HG02884 (cell line): ENCODE results near the gene SPACA4.
A peak's percentile ranks its signal among the peaks of the same experiment; 100 is the strongest.
"Not testable (repeated sequence)": the region's sequence is repeated elsewhere in the genome, so short reads cannot be mapped to it uniquely, and the experiment has no call there.

Source experiments
- ATAC-seq: cut with Tn5 transposase; IDR thresholded peaks from one replicate; pipeline ENCODE4 v1.9.1; 2021; ENCODE audit warnings: mild to moderate bottlenecking, moderate library complexity; ENCODE audit not compliant: unreplicated experiment

SPACA4 gene

GRCh38 chr19:48618278-48618915 is 11.9 kb downstream of the SPACA4 start:
- ATAC-seq, result no peak

DNA sequence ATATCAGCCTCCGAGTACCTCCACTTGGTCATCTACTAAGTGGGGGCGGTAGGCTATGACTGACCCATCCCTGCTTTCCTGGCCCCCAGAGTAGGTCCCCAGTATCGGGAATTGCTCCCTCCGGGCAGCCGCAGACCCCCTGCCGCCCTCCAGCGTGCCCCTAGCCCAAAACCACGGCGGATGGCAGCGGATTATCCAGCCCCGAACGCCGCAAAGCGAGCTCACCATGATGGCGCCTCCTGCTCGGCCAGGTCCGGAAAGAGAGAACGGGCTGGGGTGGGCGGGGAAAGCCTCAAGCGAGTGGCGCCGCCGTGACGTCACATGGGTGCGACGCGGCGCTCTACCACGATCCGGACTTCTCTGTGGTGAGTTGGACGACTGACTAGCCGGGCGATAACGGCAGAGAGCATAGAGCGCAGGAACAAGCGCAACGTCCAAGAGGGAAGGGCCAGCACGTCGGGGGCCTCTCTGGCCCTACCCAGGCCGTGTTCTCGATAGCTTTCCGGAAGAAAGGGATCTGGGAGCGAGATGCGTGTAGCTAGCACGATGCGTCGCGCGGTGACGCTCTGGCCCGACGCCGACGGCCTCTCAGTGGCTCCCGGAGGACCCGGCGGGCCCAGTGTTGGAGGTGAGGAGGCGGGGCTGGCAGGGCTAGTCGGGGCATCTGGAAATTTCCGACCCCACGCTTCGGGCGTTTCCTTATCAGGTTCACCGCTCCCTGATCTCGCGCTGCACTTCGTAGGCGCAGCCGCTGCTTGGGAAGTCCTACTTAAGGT is 12.6 kb downstream of the SPACA4 start, which contains the start of the genes RPL18 and SPHK2:
RPL18 (minus strand) TSS at position 263 of the 776 bp plus-strand sequence; CDS start at position 228, 35 bp downstream.
SPHK2 (plus strand) TSS at position 591 of the 776 bp plus-strand sequence. CDS start 1,009 bp downstream, outside the sequence.
- peak; percentile 78 for ATAC-seq

DNA sequence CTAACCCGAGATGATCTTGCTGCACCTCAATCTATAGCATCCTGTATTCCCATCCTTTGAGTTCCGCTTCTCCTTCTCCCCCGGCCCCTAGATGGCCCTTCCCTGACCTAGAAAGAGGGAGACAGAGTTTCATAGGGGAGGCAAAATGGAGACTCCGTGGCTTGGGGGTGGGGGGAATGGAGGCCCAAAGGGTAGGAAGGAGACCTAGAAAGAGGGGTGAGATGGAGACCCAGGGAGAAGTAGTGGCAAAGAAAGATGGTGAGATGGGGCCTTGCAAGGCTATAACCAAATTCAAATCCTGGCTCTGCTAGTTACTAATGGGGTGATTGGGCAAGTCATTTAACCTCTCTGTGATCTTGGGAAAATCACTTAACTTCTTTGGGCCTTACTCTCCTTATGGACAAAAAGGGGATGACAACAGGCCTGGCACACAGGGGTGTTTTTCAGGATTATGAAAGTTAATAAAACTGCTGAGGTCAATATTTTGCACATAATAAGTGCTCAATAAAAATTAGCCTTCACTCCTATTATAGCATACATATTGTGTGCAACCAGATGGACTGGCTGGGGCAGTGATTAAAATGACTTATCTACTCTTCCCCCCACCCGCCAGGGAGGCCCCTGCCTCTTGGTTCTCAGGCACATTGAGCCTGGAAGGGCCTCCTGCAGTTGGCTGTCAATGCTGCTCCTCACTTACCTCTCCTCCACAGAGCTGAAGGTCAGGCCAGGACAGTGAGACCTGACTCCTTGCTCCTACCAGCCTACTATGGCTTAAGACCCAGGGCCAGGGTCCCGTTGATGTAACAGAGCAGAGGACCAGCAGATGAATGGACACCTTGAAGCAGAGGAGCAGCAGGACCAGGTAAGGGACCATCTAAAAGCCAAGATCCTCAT is 13.4 kb downstream of the SPACA4 start:
- no peak for ATAC-seq

- ATAC-seq, result no peak
These were observed 17.1 kb downstream of the SPACA4 start for GRCh38 chr19:48623556-48624066.

GRCh38 chr19:48624067-48624594 is 17.6 kb downstream of the SPACA4 start:
- peak; percentile 61 for ATAC-seq

- no peak for ATAC-seq
These were observed 18.5 kb downstream of the SPACA4 start for GRCh38 chr19:48624791-48625723.

GRCh38 chr19:48625891-48626327 is 19.4 kb downstream of the SPACA4 start:
- ATAC-seq, result no peak

DNA sequence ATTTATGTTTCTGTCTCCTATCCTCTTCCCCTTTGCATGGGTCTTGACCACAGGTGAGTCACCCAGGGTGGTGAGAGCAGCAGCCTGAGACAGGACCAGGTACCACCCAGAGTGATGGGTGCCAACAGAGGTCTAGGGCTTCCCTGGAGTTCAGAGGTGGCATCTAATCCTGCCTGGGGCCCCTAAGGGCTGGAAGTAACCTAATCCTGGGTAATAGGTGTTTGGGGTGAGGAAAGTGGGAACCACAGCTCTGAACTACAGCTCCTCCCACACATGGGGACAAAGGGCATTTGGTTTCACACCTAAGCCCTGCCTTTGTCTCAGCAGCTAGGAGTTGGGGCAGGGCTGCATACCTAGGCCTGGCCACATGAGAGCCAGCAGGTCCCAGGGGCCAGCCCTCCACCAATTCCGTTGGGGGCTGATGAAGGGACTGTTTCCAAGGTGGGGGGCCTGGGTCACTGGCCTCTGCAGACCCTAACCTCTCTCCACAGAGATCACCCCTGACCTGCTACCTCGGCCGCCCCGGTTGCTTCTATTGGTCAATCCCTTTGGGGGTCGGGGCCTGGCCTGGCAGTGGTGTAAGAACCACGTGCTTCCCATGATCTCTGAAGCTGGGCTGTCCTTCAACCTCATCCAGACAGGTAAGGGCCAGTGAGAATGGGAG is 20.8 kb downstream of the SPACA4 start:
- ATAC-seq, result no peak

- no peak for ATAC-seq
These were observed 21.3 kb downstream of the SPACA4 start for GRCh38 chr19:48627865-48628314.

- ATAC-seq, result no peak
These were observed 22.1 kb downstream of the SPACA4 start for GRCh38 chr19:48628486-48629296.

DNA sequence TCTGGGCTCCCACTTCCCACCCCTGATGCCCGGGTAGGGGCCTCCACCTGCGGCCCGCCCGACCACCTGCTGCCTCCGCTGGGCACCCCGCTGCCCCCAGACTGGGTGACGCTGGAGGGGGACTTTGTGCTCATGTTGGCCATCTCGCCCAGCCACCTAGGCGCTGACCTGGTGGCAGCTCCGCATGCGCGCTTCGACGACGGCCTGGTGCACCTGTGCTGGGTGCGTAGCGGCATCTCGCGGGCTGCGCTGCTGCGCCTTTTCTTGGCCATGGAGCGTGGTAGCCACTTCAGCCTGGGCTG is 22.7 kb downstream of the SPACA4 start:
- no peak for ATAC-seq

- ATAC-seq, result no peak
These were observed 23.2 kb downstream of the SPACA4 start for GRCh38 chr19:48629599-48630295.

DNA sequence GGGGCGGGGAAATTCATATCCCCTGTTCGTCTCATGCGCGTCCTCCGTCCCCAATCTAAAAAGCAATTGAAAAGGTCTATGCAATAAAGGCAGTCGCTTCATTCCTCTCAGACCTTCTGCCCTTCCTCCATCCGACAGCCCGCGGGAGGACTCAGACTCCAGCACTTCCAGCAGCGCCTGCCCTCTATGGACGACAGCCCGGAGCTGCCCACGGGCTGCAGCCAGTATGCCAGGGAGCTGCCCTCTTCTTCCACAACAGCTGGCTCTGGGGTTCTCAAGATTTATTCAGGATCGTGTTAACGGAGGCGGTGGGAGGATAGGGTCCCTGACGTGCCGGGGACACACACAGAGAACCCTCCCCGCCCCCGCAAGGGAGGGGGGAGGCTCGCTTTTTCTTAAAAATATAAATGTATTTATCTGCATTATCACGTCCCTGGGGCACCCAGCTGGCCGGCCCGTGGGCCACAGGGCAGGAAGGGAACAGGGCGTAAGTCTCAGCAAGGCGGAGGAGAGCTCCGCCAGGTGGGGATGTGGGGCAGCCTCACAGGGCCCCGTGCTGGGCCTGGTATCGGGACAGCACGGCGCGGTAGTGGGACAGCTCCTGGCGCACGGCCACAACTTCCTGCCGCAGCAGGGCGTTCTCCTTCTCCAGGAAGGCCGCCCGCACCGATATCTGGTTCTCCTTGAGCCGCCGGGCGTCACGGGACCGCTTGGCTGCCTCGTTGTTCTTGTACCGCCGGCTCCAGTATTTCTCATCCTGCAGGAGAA is 23.9 kb downstream of the SPACA4 start:
- ATAC-seq, result no peak

DNA sequence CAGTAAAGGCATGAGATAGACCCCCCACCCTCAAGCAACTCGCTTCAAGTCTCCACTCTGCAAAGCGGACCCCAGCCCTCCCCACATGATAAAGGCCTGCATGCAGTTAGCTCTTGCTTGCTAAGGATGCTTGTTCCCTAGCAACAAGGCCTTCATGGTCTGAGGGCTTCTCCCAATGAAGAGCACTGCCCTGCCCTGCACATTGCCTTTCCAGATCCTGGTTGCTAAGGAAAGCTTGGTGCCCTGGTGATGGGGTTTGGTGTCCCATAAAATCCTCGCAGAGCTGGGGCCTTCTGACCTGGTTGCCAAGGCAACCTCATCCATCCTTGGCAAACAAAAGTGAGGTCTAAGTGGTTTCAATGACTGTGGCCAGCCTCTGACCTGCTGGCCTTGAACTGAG is 24.7 kb downstream of the SPACA4 start:
- ATAC-seq, result no peak

DNA sequence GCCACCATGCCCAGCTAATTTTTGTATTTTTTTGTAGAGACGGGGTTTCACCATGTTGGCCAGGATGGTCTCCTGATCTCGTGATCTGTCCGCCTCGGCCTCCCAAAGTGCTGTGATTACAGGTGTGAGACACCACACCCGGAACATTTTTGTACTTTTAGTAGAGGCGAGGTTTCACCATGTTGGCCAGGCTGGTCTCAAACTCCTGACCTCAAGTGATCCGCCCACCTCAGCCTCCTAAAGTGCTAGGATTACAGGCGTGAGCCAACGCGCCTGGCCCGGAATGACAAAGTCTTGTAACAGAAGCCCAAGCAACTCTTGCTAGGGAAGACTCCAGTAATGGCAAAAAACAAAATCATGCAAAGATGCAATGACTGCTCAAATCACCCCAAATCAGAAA is 25.7 kb downstream of the SPACA4 start:
- not testable (repeated sequence) for ATAC-seq

DNA sequence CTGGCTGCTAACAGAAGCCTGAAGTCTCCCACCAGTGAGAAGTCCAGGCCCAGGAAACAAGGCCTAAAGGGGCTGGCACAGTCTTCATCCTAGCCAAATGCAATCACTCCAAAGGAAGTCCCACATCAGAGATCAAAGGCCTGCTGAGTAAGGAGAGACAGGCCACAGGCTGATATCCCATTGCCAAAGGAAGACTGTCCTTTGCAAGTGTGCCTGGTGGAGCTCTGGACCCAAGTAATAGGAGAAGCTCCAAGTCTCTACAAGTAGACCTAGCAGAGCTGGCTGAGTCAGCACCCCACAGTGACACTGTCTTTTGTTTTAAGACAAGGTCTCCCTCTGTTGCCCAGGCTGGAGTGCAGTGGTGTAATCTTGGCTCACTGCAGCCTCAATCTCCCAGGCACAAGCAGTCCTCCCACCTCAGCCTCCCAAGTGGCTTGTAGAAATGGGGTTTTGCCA is 26.2 kb downstream of the SPACA4 start:
- no peak for ATAC-seq
